SIG-M5 (cell line): Measurements from ENCODE around the gene RPS14.

Experiments used
- DNase-seq: peaks from one replicate; lab custom pipeline; 2025; lab: John Stamatoyannopoulos, UW

RPS14 gene

GRCh38 chr5:150413176-150413901 lies 36.2 kb downstream of the RPS14 start:
- no peak for DNase-seq

GRCh38 chr5:150412319-150413175 lies 37.0 kb downstream of the RPS14 start, which contains the start of gene CD74:
TSS of gene CD74 (minus strand) at chr5:150412910. CDS start at chr5:150412749, 161 bp downstream.
- DNase-seq: peak; percentile 54

- no peak for DNase-seq
Observed at GRCh38 chr5:150411245-150411979, 38.1 kb downstream of the RPS14 start.

- peak; percentile 83 for DNase-seq
Observed at GRCh38 chr5:150410524-150411244, 38.9 kb downstream of the RPS14 start.

GRCh38 chr5:150409638-150410523 lies 39.7 kb downstream of the RPS14 start:
- peak; percentile 49 for DNase-seq

- no peak for DNase-seq
Observed at GRCh38 chr5:150408231-150408943, 41.2 kb downstream of the RPS14 start.

GRCh38 chr5:150407096-150407720 lies 42.3 kb downstream of the RPS14 start:
- no peak for DNase-seq

GRCh38 chr5:150406723-150407095 lies 42.8 kb downstream of the RPS14 start:
- no peak for DNase-seq

GRCh38 chr5:150406103-150406722 lies 43.3 kb downstream of the RPS14 start:
- DNase-seq: no peak

GRCh38 chr5:150404941-150405816 lies 44.4 kb downstream of the RPS14 start:
- no peak for DNase-seq

GRCh38 chr5:150404535-150404934 lies 45.0 kb downstream of the RPS14 start:
- no peak for DNase-seq

- DNase-seq: no peak
Observed at GRCh38 chr5:150404121-150404520, 45.4 kb downstream of the RPS14 start.

- DNase-seq: no peak
Observed at GRCh38 chr5:150402901-150403342, 46.6 kb downstream of the RPS14 start.

- no peak for DNase-seq
Observed at GRCh38 chr5:150402229-150402773, 47.2 kb downstream of the RPS14 start.

- no peak for DNase-seq
Observed at GRCh38 chr5:150401376-150402228, 47.9 kb downstream of the RPS14 start.

- no peak for DNase-seq
Observed at GRCh38 chr5:150401076-150401375, 48.5 kb downstream of the RPS14 start.
